ENCODE measurements around the gene CD46. TPM values are rescaled to one million over a fixed set of nuclear protein-coding genes. Genes with fewer than 3 reads are reported as not detected.
"Not testable (repeated sequence)": the region's sequence is repeated elsewhere in the genome, so short reads cannot be mapped to it uniquely, and the experiment has no call there.

The CD46 gene
- total RNA-seq, 4 donors from 2014 or later = 89.7 to 259 (median 108) TPM

DNA sequence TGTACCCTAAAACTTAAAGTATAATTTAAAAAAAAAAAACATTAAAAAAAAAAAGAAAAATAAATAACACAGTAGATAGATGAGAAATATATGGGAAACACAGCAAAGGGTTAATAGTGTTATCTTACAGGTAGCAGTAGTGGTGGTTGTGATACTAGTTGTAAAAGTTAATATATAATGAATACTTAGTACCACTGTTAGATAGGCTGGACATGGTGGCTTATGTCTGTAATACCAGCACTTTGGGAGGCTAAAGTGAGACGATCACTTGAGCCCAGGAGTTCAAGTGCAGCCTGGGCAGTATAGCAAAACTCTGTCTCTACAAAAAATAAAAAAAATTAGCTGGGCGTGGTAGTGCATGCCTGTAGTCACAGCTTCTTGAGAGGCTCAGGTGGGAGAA is 32.6 kb upstream of the CD46 start:
- H3K4me1 ChIP-seq = no peaks in the 10 kb centered on the region
- no peaks in the 10 kb centered on the region for H3K9me3 ChIP-seq
- no peak overlapping the region for H3K27ac ChIP-seq
- 95% methylated on average over 2 of the region's 2 CpGs for WGBS
- no peaks in the 10 kb centered on the region for H3K27me3 ChIP-seq
- TF ChIP-seq POLR2A (IDR thresholded peaks at IDR 0.05) (no peak), EP300 (IDR thresholded peaks at IDR 0.05) (no peak), POLR2AphosphoS5 (IDR thresholded peaks at IDR 0.05) (no peak)
- TF ChIP-seq, protein P1, sequence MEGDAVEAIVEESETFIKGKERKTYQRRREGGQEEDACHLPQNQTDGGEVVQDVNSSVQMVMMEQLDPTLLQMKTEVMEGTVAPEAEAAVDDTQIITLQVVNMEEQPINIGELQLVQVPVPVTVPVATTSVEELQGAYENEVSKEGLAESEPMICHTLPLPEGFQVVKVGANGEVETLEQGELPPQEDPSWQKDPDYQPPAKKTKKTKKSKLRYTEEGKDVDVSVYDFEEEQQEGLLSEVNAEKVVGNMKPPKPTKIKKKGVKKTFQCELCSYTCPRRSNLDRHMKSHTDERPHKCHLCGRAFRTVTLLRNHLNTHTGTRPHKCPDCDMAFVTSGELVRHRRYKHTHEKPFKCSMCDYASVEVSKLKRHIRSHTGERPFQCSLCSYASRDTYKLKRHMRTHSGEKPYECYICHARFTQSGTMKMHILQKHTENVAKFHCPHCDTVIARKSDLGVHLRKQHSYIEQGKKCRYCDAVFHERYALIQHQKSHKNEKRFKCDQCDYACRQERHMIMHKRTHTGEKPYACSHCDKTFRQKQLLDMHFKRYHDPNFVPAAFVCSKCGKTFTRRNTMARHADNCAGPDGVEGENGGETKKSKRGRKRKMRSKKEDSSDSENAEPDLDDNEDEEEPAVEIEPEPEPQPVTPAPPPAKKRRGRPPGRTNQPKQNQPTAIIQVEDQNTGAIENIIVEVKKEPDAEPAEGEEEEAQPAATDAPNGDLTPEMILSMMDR (IDR thresholded peaks at IDR 0.05) = no peak
- no peaks in the 10 kb centered on the region for H3K36me3 ChIP-seq
- no peak overlapping the region for H3K4me3 ChIP-seq
- no peak for DNase-seq (ENCODE audit: low spot score in 2 of 2)

DNA sequence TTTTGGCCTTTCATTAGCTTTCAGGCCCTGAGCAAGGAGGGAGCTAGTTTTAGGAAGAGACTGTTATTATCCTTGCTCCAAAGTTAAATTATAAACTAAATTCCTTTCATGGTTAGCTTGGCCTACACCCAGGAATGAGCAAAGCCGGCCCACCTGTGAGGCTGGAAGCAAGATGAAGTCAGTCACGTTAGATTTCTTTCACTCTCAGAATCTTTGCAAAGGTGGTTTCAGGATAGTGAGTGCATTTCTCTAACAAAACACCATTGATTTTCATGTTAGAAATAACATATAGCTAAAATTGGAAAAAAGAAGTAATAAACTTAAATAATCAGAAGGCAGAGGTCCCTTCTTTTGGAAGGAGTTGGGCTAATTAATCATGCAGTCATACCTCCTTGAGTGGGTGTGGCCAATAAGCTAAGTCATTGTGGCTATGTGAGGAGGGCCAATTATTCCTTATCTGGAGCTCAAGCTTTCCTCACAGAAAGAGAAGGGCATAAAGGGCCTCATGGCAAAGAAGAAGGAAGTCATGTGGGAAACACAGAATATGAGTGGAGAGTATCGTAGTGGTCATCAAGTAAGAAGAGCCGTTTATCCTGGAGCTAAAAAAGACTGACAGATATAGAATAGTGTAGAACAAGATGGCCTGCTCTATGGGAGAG is 23.5 kb upstream of the CD46 start:
- 81% methylated on average over 4 of the region's 4 CpGs for WGBS
- not testable (repeated sequence) for H3K36me3 ChIP-seq; H3K27ac ChIP-seq; H3K27me3 ChIP-seq; DNase-seq (ENCODE audit: low spot score in 2 of 2); H3K4me1 ChIP-seq; H3K9me3 ChIP-seq; H3K4me3 ChIP-seq

- H3K27me3 ChIP-seq; H3K36me3 ChIP-seq; H3K9me3 ChIP-seq; H3K4me3 ChIP-seq; H3K4me1 ChIP-seq; DNase-seq (ENCODE audit: low spot score in 2 of 2); H3K27ac ChIP-seq: not testable (repeated sequence)
- WGBS = 80% methylated on average over 8 of the region's 8 CpGs
These were observed 14.2 kb upstream of the CD46 start for GRCh38 chr1:207737503-207738157.

- H3K27me3 ChIP-seq; H3K4me1 ChIP-seq; H3K36me3 ChIP-seq; H3K9me3 ChIP-seq; H3K4me3 ChIP-seq; DNase-seq (ENCODE audit: low spot score in 2 of 2); H3K27ac ChIP-seq: not testable (repeated sequence)
- 27% methylated on average over 6 of the region's 6 CpGs for WGBS
These were observed 13.6 kb upstream of the CD46 start for GRCh38 chr1:207738158-207738659.

DNA sequence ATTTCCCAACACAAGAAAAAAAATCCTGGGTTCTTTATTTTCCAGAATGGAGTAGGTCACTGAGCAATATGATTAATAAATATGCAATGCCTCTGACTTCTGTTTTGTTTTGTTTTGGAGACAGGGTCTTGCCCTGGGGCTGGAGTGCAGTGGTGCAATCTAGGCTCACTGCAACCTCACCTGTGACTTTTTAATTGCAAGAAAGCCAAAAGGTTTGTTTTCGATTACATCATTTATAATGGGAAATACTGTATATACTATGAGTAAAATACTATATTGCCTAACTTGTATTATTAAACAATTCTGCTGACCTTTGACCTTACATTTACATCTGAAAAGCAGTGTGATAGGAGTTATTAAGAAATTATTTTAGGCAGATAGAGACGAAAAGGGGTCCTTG is 11.6 kb upstream of the CD46 start:
- TF ChIP-seq, protein P1 (IDR thresholded peaks at IDR 0.05) = no peak
- TF ChIP-seq POLR2AphosphoS5 (IDR thresholded peaks at IDR 0.05) (no peak), EP300 (IDR thresholded peaks at IDR 0.05) (no peak), POLR2A (IDR thresholded peaks at IDR 0.05) (no peak)
- Histone ChIP-seq H3K27me3 (no peaks in the 10 kb centered on the region), H3K27ac (no peak overlapping the region), H3K36me3 (no peaks in the 10 kb centered on the region), H3K4me1 (no peaks in the 10 kb centered on the region), H3K4me3 (no peak overlapping the region), H3K9me3 (no peaks in the 10 kb centered on the region)
- 86% methylated on average over 2 of the region's 2 CpGs for WGBS
- no peak for DNase-seq (ENCODE audit: low spot score in 2 of 2)

DNA sequence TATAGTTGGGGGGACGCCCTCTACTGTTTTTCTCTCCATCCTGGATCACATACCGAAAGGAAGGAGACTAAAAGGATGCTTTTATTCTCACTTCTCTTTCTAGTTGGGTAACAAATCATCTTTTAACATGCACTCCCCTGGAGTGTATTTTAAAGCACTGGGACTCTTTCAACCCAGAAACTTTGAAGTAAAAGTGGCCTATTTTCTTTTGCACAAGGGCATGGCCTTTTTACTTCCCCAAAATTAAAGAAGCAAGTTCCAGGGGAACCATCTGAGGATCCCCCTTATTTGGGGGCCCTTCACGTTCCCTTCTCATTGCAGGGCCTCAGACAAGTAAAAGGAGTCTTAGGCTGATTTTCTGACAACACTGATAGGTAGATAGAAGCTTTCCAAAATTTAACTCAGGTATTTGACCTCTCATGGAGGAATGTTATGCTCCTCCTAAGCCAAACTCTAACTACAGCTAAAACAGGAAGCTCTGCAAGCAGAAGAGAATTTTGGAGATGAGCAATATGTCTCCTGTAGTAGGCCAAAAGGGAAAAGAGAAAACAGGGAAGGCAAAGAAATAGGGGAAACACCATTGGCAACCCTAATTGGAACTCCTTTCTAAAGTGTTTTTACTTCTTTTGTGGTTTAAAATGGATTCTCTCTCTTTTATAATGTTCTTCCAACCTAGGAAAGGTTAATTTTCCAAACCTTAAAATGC is 8.9 kb upstream of the CD46 start:
- 77% methylated on average over 3 of the region's 3 CpGs for WGBS
- H3K27me3 ChIP-seq = no peaks in the 10 kb centered on the region
- H3K4me1 ChIP-seq = no peaks in the 10 kb centered on the region
- no peaks in the 10 kb centered on the region for H3K36me3 ChIP-seq
- TF ChIP-seq POLR2A (IDR thresholded peaks at IDR 0.05) = no peak
- no peak for TF ChIP-seq EP300 (IDR thresholded peaks at IDR 0.05)
- no peak for TF ChIP-seq POLR2AphosphoS5 (IDR thresholded peaks at IDR 0.05)
- TF ChIP-seq, protein P1 (IDR thresholded peaks at IDR 0.05) = no peak
- H3K27ac ChIP-seq = no peak overlapping the region
- H3K4me3 ChIP-seq = no peak overlapping the region
- no peak for DNase-seq (ENCODE audit: low spot score in 2 of 2)
- no peaks in the 10 kb centered on the region for H3K9me3 ChIP-seq
